Heart left ventricle (tissue), 13 donors: Measurements from ENCODE around the gene MXD3.

Source experiments
- POLR2A ChIP-seq, 2 donors: fragments of 450-650 bp; IDR thresholded peaks; one replicate each; pipeline ENCODE4 v1.6.1; 2017; ENCODE audit warnings: antibody characterized with exemption in 2 of 2, mild to moderate bottlenecking in 2 of 2, moderate library complexity in 2 of 2
- TF ChIP-seq, protein P1 (sequence below), 12 donors: fragments of 200-600 bp; sonication (generic) in 4 of 12; IDR thresholded peaks; one replicate each; pipeline versions ENCODE4 v1.5.0 to v1.8.0; 2018 to 2022; ENCODE audit warnings: antibody characterized with exemption in 12 of 12, mild to moderate bottlenecking in 5 of 12
- donor health status: ischemic (EF 13 %, LVEDD 7.1; RV severe dilation, severe dysfunction).
- donor health status: DM: no; HTN: yes; CAD: no.
- donor health status: DM: no; HTN: no; CAD: no.
- donor health status: ischemic (EF 25% LVEDD 6.9; RV normal size, moderate dysfunction).
- donor health status: ischemic (EF 25% LVEDD 5.7; RV mildly dilated, moderate dysfunction).
- donor health status: ischemic (EF 35%, LVEDD 5.7; RV mildly dilated, moderate dysfunction).
- donor health status: nonischemic (EF 11% LVEDD 7.7; RV severe dilation, severe dysfunction).
- donor health status: DM: yes; HTN: yes; CAD: no.
- donor health status: PGD.
- donor health status: ischemic (EF 29% LVEDD 5.4; RV normal size, mild dysfunction).
- donor health status: nonischemic (EF 23%, LVEDD 6.1; RV moderate dilation, normal function).

- TF ChIP-seq, protein P1, sequence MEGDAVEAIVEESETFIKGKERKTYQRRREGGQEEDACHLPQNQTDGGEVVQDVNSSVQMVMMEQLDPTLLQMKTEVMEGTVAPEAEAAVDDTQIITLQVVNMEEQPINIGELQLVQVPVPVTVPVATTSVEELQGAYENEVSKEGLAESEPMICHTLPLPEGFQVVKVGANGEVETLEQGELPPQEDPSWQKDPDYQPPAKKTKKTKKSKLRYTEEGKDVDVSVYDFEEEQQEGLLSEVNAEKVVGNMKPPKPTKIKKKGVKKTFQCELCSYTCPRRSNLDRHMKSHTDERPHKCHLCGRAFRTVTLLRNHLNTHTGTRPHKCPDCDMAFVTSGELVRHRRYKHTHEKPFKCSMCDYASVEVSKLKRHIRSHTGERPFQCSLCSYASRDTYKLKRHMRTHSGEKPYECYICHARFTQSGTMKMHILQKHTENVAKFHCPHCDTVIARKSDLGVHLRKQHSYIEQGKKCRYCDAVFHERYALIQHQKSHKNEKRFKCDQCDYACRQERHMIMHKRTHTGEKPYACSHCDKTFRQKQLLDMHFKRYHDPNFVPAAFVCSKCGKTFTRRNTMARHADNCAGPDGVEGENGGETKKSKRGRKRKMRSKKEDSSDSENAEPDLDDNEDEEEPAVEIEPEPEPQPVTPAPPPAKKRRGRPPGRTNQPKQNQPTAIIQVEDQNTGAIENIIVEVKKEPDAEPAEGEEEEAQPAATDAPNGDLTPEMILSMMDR (IDR thresholded peaks at IDR 0.05), result no peak
- TF ChIP-seq POLR2A (IDR thresholded peaks at IDR 0.05), result no peak
Observed at GRCh38 chr5:177353093-177353492, 41.4 kb upstream of the MXD3 start.
